HG02763 (cell line): ENCODE results near the gene NRXN3.
"Not testable (repeated sequence)": the region's sequence is repeated elsewhere in the genome, so short reads cannot be mapped to it uniquely, and the experiment has no call there.

Experiments
- ATAC-seq: cut with Tn5 transposase; IDR thresholded peaks from one replicate; pipeline ENCODE4 v1.9.1; 2021; ENCODE audit warnings: mild to moderate bottlenecking, moderate library complexity; ENCODE audit not compliant: unreplicated experiment

The NRXN3 gene

GRCh38 chr14:79094951-79095350, 924.8 kb downstream of the NRXN3 start:
- ATAC-seq = no peak

- ATAC-seq = no peak
These were observed 926.6 kb downstream of the NRXN3 start for GRCh38 chr14:79096811-79097210.

GRCh38 chr14:79098324-79098723, 928.2 kb downstream of the NRXN3 start:
- ATAC-seq = no peak

- no peak for ATAC-seq
These were observed 930.4 kb downstream of the NRXN3 start for GRCh38 chr14:79100578-79100977.

GRCh38 chr14:79101388-79101787, 931.2 kb downstream of the NRXN3 start:
- ATAC-seq = no peak

- no peak for ATAC-seq
These were observed 933.6 kb downstream of the NRXN3 start for GRCh38 chr14:79103764-79104163.

GRCh38 chr14:79110564-79110963, 940.4 kb downstream of the NRXN3 start:
- not testable (repeated sequence) for ATAC-seq

- ATAC-seq = no peak
These were observed 941.9 kb downstream of the NRXN3 start for GRCh38 chr14:79111987-79112501.

GRCh38 chr14:79117561-79117960, 947.4 kb downstream of the NRXN3 start:
- ATAC-seq = no peak

- ATAC-seq = no peak
These were observed 948.1 kb downstream of the NRXN3 start for GRCh38 chr14:79118291-79118690.

- ATAC-seq = no peak
These were observed 964.2 kb downstream of the NRXN3 start for GRCh38 chr14:79134361-79134760.

- no peak for ATAC-seq
These were observed 966.2 kb downstream of the NRXN3 start for GRCh38 chr14:79136071-79137044.

GRCh38 chr14:79137045-79137430, 966.9 kb downstream of the NRXN3 start:
- ATAC-seq = no peak

GRCh38 chr14:79137836-79138235, 967.7 kb downstream of the NRXN3 start:
- ATAC-seq = no peak

GRCh38 chr14:79144896-79145295, 974.7 kb downstream of the NRXN3 start:
- no peak for ATAC-seq

GRCh38 chr14:79150226-79150625, 980.1 kb downstream of the NRXN3 start:
- ATAC-seq = no peak

GRCh38 chr14:79157369-79157768, 987.2 kb downstream of the NRXN3 start:
- ATAC-seq = no peak

- ATAC-seq = no peak
These were observed 991.4 kb downstream of the NRXN3 start for GRCh38 chr14:79161571-79161970.

- no peak for ATAC-seq
These were observed 992.7 kb downstream of the NRXN3 start for GRCh38 chr14:79162833-79163232.

GRCh38 chr14:79165471-79166090, 995.4 kb downstream of the NRXN3 start:
- ATAC-seq = no peak

- ATAC-seq = no peak
These were observed 996.0 kb downstream of the NRXN3 start for GRCh38 chr14:79166171-79166570.

GRCh38 chr14:79167957-79168356, 997.8 kb downstream of the NRXN3 start:
- no peak for ATAC-seq
